Retinal pigment epithelial cell (primary cell): ENCODE measurements around the gene SPATA46.

Experiments
- DNase-seq: peaks from one replicate; pipeline ENCODE4 v3.0.0-alpha.2; 2010; ENCODE audit warnings: low read depth
- H3K4me3 ChIP-seq: 2 replicates; pipeline ENCODE4 v1.5.1; 2011; ENCODE audit warnings: mild to moderate bottlenecking, low read length, control low read depth, moderate library complexity
- TF ChIP-seq, protein P1 (sequence below): conservative IDR thresholded peaks from 2 replicates; pipeline ENCODE4 v1.5.1; 2011; ENCODE audit warnings: low read depth, low read length, control low read depth, inconsistent platforms

Gene SPATA46

DNA sequence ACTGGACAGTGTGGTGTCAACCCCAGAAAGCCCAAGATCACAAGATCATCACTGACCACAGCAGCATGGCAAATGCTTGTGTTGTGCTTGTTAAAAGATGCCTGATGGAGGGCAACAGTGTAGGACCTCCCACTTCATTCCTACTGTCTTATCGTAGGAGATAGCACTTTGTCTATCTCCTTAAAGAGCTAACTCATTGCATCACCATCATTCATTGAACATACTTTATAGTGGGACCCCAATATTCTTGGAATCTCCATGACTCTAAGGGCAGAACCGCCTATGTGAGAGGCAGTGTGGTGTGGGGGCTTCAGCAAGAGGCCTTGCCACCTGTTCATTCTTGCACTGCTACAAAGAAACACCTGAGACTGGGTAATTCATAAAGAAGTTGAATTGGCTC, 40.3 kb upstream of the SPATA46 start:
- DNase-seq: no peak
- TF ChIP-seq, protein P1, sequence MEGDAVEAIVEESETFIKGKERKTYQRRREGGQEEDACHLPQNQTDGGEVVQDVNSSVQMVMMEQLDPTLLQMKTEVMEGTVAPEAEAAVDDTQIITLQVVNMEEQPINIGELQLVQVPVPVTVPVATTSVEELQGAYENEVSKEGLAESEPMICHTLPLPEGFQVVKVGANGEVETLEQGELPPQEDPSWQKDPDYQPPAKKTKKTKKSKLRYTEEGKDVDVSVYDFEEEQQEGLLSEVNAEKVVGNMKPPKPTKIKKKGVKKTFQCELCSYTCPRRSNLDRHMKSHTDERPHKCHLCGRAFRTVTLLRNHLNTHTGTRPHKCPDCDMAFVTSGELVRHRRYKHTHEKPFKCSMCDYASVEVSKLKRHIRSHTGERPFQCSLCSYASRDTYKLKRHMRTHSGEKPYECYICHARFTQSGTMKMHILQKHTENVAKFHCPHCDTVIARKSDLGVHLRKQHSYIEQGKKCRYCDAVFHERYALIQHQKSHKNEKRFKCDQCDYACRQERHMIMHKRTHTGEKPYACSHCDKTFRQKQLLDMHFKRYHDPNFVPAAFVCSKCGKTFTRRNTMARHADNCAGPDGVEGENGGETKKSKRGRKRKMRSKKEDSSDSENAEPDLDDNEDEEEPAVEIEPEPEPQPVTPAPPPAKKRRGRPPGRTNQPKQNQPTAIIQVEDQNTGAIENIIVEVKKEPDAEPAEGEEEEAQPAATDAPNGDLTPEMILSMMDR: no peak
- no peak overlapping the region for H3K4me3 ChIP-seq

DNA sequence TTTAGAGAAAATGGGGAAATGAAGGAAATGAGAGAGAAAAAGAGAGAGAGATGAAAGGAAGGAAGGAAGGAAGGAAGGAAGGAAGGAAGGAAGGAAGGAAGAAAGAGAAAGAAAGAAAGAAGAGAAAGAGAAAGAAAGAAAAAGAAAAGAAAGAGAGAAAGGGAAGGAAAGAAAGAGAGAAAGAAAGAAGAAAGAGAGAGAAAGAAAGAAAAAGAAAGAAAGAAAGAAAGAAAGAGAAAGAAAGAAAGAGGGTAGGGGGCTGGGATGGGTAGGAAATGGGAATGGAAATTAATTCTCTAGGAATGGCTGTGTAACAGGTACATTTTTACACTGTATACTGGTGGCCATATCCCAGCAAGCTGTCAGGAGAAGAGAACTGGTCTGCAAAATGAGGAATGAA, 39.6 kb upstream of the SPATA46 start:
- DNase-seq: no peak
- H3K4me3 ChIP-seq: no peak overlapping the region
- TF ChIP-seq, protein P1: no peak

DNA sequence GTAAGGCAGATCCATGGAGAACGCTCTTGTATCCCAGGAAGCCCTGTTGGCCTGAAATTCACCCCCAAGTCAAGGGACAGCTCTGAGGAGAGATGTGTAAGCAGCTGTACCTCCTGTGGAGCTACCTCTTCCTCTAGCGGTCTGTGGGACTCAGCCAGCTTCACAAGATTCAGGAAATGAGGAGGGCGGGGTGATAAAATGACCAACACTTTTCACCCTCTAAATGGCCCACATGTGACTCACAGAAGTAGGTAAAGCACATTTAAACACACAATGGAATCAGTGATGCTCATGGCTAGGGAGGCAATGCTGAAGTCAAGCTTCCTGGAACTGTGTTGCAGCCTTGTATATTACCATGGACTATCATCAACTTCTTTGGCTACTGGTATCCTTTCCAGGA, 35.3 kb upstream of the SPATA46 start, which contains the start of gene SH2D1B:
TSS of gene SH2D1B (minus strand) at position 135 of the 400 bp plus-strand sequence. CDS start at position 15, 120 bp downstream.
- no peak for DNase-seq
- TF ChIP-seq, protein P1: no peak
- no peak within 1 kb of the TSS for H3K4me3 ChIP-seq

DNA sequence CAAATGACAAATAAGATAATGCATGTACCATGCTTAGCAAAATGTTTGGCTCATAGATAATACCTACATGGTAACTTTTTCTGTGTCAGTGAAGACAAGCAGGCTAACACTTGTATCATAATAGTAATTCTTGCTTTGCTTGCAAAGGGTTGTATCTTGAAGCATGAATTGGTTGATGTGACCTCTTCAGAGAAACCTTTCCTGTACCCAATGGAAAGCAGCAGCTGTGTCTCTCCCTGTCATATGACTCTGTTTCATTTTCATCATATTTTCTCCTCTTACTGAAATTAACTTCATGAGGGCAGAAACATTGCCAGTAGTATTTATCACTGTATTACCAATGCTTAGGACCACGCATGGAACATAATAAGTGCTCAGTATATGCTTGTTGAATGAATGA, 30.9 kb upstream of the SPATA46 start:
- H3K4me3 ChIP-seq: no peak overlapping the region
- TF ChIP-seq, protein P1: no peak
- DNase-seq: no peak

DNA sequence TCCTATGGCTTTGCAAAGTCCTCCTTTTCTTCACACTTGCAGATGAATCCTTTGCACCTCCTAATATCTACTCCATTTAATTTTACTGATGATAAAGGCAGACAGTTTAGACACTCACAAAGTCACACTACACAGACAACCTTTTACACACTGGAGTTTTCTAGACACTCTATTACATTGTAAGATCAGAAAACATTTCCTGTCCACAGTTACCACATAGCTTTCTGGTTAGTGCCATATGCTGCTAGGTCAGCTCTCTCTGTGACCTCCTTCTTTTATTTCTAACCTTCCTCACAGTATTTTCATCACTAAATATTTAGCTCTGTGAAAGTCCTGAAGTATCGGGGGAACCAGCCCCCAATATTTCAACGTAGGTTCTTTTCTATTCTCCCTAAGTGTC, 30.2 kb upstream of the SPATA46 start:
- H3K4me3 ChIP-seq: no peak overlapping the region
- TF ChIP-seq, protein P1: no peak
- no peak for DNase-seq

DNA sequence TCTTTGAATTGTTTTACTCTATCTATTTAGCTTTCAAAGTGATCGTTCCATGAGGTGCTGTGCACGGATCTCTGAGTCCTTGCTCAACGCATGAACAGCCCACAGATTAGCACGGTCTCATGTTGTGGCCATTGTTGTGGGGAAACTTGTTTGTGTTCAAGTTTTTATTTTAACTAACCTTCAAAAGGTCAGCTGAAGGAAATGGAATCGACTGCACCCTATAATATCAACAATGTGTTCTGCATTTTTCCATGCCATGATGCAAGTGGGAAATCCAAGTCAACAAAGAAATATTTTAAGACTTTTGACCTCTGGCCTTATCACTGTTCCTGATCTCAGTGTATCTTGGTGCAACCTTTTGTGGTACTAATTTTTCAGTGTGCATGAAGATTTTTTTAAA, 29.1 kb upstream of the SPATA46 start:
- H3K4me3 ChIP-seq: no peak overlapping the region
- TF ChIP-seq, protein P1: no peak
- DNase-seq: no peak

DNA sequence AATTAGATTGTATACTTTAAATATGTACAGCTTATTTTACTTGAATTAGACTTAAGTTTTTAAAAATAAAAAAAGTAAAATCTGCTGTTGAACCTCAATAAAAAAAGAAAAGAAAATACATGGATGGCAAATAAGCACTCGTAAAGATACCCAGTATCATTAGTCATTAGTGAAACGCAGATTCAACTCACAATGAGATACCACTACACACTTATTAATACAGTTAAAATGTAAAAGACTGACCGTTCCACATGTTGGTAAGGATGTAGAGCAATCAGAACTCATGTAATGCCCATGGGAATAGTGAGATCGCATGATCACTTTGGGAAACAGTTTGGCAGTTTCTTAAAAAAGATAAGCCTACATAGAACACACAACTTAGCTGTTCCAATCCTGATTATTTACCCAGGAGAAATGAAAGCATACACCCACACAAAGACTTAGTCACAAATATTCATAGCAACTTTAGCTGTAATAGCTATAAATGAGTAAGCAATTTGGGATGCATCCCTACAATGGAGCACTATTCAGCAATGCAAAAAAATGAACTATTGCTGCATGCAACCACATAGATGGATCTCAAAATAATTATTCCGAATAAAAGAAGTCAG, 28.0 kb upstream of the SPATA46 start:
- no peak for DNase-seq

More for the DNA sequence above, 28.0 kb upstream of the SPATA46 start:
- TF ChIP-seq, protein P1: no peak
- no peak overlapping the region for H3K4me3 ChIP-seq
